Activated naive CD4-positive, alpha-beta T cell (primary cell): ENCODE data around the gene COL25A1.
"Not testable (repeated sequence)": the region's sequence is repeated elsewhere in the genome, so short reads cannot be mapped to it uniquely, and the experiment has no call there.

Source experiments
- DNase-seq, 4 experiments: peaks; one replicate each; lab custom pipeline; 2025; lab: John Stamatoyannopoulos, UW

Gene COL25A1

GRCh38 chr4:109049926-109050325, 252.5 kb downstream of the COL25A1 start:
- DNase-seq = no peak

- no peak for DNase-seq
These were observed 255.8 kb downstream of the COL25A1 start for GRCh38 chr4:109046471-109047201.

DNA sequence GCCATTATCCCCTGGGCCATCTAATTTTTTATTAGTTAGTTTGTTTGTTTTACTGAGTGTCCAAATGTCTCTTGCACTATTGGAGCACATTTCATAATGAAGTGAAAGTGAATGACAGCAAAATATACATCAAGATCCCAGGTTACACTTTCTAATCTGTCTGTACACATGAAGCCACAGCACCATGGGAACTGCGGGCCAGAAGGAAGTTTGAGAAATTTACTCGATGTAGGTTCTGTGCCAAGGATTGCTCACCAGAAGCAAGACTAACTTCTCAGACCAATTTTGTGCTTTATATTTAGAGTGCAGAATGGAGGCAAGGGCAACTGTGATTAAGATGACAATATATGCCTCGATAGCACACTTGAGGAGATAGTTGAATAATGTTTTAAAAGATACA, 258.0 kb downstream of the COL25A1 start:
- no peak for DNase-seq

- no peak for DNase-seq
These were observed 259.2 kb downstream of the COL25A1 start for GRCh38 chr4:109043286-109043685.

DNA sequence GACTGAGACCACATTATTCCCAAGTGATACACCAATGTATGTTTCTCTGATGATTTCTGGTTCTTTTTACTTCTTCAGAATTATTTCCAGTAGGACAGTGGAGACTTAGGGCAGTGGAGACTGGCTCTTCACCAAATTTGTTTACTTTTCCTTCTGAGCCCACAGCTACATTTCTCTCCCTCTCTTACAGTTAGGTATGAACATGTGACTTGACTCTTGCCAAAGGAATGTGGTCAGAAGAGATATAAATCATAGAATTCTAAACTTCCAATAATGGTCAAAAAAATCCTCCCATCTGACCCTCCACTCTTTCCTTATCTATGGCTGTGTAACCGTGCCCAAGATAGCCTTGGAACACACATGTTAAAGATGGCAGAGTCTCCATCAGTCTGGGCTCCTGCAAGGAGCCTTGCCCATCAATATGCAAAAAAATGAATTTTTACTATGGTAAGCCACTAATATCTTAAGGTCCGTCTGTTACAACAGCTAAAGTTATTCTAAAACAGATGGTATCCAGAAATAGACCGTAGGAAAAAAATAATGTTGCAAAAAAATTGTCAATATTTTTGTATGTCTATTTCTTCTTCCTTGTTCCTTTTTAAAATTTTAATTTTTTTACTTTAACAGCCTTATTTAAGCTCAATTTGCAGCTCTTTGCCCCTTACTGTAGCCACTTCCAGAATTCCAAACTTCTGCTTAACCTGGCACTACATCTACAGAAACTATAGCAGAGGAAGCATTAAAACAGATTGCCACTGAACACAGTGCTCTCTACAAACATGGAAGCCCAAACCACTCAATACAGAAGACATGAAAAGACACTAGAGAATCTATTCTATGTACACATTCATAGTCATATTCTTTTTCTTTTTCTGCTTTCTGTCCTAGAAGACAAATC, 260.7 kb downstream of the COL25A1 start:
- DNase-seq = no peak

- DNase-seq = no peak
These were observed 262.0 kb downstream of the COL25A1 start for GRCh38 chr4:109040441-109040840.

GRCh38 chr4:109037026-109037425, 265.4 kb downstream of the COL25A1 start:
- DNase-seq = no peak

DNA sequence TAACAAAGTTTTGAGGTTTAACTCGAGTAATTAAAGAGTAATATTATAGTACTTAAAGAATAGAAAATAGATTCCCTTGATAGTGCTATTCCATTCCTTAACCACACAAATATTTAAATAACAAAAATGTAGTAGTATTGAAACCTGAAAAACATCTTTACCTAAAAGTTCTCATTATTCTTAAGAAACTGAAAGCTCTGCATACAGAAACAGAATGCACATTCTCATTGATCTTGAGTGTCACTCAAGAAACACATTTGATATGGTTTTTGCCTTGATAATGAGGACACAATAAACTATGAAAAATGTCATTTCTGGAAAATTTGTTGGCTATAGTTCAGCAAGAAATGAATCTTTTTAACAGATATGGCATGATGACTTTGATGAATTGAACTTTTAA, 268.5 kb downstream of the COL25A1 start:
- no peak for DNase-seq

DNA sequence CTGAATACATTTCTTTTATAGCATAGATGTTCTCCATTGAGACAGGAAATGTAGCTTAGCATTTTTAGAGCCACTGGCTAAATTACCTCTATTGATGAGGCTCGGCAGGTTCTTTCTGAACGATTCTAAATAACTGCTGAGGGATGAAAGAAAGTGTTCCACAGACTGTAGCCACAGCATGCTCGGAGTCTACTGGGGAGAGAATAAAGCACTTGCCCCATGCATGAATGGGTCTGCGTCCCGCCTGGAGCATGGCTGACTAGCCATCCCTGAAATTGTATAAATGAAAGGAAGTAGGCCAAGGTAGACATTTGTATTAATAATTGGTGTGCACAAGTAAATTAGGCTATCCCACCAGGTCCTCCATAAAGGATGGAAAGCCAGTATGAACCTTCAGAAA, 269.8 kb downstream of the COL25A1 start:
- no peak for DNase-seq

- no peak for DNase-seq
These were observed 272.5 kb downstream of the COL25A1 start for GRCh38 chr4:109029987-109030386.

DNA sequence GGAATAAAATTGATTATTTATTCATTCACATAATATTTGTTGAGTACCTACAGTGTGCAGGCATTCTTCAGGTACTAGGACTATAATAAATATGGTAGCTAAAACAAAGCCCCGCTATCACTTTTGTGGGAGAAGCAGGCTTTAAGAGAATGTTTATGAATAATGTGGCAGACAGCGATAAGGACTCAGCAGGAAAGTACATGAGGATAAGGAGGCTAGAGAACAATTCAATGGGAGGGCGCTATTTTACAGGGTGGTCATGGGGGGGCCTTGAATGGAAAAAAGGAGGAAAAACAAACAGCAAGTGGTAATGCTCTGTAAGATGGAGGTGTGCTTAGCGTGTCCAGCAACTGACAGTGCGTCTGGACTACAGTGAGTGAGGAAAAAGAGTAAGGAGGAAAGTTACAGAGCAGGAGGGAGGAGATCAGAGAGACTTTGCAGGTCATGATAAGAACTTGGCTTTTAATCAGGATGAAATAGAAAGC, 275.4 kb downstream of the COL25A1 start:
- no peak for DNase-seq

- DNase-seq = no peak
These were observed 275.9 kb downstream of the COL25A1 start for GRCh38 chr4:109026588-109026987.

- DNase-seq = no peak
These were observed 276.9 kb downstream of the COL25A1 start for GRCh38 chr4:109025471-109026076.

DNA sequence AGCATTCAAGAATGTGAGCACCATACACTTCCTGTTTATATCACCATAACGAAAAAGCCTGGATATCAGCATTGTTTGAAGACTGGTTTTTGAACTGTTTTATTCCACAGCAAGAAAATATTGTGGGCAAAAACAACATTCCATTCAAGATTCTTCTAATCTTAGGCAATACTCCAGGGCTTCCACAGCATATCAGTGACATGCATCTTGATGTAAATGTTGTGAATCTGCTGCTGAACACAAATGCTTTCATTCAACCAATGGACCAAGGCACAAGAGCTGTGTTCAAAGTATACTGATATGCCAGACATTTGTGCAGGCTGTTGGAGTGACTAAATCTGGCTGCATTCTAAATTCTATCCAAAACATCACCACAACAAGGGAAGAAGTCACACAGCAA, 279.5 kb downstream of the COL25A1 start:
- no peak for DNase-seq

DNA sequence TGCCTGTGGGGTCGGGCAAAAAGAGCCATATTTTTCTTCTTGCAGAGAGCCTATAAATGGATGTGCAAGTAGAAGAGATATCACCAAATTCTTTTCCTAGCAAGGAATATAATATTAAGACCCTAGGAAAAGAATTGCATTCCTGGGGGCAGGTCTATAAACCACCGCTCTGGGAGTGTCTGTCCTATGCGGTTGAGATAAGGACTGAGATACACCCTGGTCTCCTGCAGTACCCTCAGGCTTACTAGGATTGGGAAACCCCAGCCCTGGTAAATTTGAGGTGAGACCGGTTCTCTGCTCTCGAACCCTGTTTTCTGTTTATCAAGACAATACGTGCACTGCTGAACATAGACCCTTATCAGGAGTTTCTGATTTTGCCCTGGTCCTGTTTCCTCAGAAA, 280.8 kb downstream of the COL25A1 start:
- DNase-seq = not testable (repeated sequence)

- no peak for DNase-seq
These were observed 281.6 kb downstream of the COL25A1 start for GRCh38 chr4:109020861-109021260.

DNA sequence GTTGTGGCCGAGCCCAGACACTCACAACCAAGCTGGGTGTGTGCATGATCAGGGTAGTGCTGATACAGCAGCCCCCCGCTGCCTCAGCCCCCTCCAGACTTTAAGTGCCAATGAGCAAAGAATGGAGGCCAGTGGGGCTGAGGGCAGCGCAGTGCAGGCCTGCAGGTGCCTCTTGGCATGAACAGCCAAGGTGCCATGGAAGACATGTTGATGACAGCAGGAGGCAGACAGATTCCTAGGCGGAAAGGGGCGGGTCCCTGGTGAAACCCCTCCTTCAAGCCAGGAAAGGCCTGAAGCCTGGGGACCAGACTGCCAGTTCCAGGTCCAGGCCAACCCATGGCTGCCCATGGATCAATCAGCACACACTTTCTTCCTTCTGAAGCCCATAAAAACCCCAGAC, 286.3 kb downstream of the COL25A1 start:
- no peak for DNase-seq

GRCh38 chr4:109015413-109015810, 287.0 kb downstream of the COL25A1 start:
- DNase-seq = no peak

GRCh38 chr4:109014593-109015412, 287.7 kb downstream of the COL25A1 start:
- DNase-seq = no peak

- no peak for DNase-seq
These were observed 290.1 kb downstream of the COL25A1 start for GRCh38 chr4:109012286-109012880.

DNA sequence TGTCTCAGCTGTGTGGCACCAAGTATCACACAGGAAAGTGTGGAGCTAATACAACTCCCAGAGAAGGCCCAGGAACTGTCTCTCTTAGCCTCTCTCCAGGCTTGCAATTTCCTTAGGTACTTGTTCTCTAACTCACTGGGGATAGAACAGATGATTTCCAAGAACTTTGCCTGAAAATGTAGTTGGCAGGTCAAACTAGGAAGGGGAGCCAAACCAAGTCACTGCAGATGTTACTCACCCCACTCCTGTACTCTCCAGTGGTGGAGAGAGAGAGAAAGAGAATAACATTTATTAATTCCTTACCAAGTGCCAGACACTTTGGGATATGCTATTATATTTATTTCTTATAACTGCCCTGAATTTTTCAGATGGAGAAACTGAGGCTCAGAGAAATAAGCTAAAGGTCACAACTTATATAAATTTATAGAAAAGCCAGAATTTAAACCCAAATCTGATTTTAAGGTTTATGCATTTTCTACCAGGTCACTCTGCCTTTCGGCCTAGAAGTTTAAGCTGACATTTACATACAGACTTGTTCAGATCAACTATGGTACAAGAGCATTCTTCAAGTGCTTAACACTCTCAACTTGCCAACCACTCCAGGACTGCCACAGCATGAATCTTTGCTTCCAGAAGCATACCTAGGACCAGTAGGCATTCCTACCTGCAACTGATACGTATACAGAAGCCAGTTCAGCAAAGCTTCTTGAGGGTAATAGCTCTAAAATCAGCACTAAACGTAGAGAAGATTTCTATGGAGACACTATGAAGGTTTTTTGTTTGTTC, 291.0 kb downstream of the COL25A1 start:
- DNase-seq = no peak
